GM23248 (cell line): ENCODE measurements around the gene NEGR1.

Experiments used
- EZH2 ChIP-seq: fragments of 200-600 bp; sonication (generic); IDR thresholded peaks from 2 replicates; pipeline ENCODE4 v1.6.1; 2018; ENCODE audit warnings: antibody characterized with exemption, mild to moderate bottlenecking; ENCODE audit not compliant: insufficient read depth, poor library complexity, severe bottlenecking
- EZH2phosphoT487 ChIP-seq: fragments of 200-600 bp; sonication (generic); IDR thresholded peaks from 2 replicates; pipeline ENCODE4 v1.6.1; 2018; ENCODE audit warnings: antibody characterized with exemption, moderate library complexity, mild to moderate bottlenecking, low read depth; ENCODE audit not compliant: insufficient read depth

- TF ChIP-seq EZH2phosphoT487, result no peak
- TF ChIP-seq EZH2, result no peak
Observed at GRCh38 chr1:72094209-72094608, 188.1 kb downstream of the NEGR1 start.
